Stimulated activated CD8-positive, alpha-beta memory T cell treated with anti-CD3 and anti-CD28 coated beads, Interleukin-7, amount 100 ng/mL, for 4 hours (primary cell): Measurements from ENCODE around the gene SGPP2.

Experiments
- DNase-seq, 2 donors: peaks; one replicate each; pipeline ENCODE4 v3.0.0-alpha.2; 2020; ENCODE audit warnings: low read depth in 2 of 2

The SGPP2 gene

GRCh38 chr2:222465746-222466145, 41.4 kb downstream of the SGPP2 start:
- DNase-seq: no peak

DNA sequence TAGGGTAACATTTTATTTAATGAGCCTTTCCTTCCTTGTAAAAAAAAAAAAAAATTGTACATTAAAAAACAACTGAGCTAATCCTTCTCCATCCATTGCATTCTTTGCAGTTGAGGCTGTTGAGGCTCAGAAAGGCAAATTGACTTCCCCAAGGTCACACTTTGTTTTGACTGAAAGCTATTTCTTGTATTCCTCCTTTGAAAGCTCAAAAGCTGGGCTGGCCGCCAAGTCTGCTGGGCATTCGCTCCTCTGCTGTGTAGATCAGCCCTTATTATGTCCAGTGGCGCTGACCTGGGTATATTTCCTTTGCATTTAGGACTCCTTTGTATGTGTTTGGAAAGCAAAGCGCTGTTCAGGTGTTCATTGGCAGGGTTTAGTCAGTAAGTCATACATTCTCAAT, 44.0 kb downstream of the SGPP2 start:
- DNase-seq: no peak

DNA sequence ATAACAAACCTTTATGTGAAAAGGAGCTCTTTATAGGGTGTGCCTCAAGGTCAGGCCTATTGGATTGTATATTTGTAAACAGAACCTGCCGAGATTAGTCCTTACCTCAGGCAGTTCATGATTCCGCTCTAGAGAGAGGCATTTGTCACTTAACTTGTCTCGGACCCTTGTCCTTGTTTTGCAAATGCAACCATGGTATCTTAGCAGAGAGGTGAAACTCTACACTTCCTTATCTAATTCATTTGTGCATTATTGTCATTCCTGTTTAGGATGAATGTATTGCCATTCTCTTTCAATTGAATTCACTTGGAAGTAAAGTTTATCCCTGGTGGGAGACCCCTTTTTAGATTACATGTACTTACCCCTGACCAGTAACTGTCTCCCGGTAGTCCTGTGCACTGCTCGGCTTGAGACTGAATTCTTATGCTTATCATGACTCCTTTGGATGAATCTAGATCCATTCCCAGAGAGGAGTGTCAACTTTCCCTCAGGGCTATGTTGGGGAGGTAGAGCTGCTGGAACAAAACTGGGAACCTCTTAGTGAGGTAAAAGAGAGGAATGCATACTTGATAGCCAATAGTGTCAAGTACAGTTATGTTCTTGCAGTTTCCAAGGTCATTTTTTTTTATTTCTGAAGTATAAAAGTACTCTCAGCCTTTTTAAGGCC, 46.6 kb downstream of the SGPP2 start:
- no peak for DNase-seq

- DNase-seq: no peak
Measured at GRCh38 chr2:222477962-222478608, 53.7 kb downstream of the SGPP2 start.

DNA sequence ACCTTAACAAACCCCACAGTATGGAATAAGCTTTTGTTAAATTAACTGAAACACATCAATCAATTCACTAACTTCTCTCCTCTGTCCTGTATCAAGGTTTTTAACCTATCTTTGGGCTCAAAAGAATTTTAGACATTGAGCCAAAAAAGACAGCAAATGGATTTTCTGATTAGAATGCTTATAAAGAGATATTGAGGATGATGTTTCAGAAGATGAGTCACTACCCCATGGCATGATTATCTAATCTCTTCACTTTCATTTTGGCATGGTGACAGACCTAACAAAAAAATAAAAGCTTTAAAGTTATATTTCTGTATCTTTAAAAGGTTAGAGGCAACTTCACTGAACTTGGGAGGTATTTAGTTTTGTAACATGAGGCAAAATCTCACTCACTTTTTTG, 55.5 kb downstream of the SGPP2 start:
- DNase-seq: no peak

- no peak for DNase-seq
Measured at GRCh38 chr2:222480497-222480896, 56.2 kb downstream of the SGPP2 start.

DNA sequence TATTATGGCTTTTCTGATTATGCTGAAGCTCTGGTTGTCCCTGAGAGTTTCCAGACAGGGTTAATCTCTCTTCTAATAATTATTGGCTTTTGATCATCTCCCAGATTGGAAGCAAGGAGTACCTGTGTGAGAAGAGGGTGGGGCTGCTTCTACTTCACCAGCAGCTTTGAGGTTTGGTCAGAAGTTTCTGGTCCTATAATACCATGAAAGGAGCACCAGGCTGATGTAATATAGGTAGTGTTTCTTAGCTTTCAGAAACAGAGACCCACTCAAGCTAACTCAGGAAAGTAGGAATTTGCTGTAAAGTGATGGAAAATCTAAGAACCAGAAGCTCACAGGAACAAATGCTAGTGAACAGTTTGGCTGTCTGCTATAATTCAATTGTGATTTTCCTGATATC, 57.6 kb downstream of the SGPP2 start:
- no peak for DNase-seq

GRCh38 chr2:222483513-222484039, 59.2 kb downstream of the SGPP2 start:
- DNase-seq: no peak

DNA sequence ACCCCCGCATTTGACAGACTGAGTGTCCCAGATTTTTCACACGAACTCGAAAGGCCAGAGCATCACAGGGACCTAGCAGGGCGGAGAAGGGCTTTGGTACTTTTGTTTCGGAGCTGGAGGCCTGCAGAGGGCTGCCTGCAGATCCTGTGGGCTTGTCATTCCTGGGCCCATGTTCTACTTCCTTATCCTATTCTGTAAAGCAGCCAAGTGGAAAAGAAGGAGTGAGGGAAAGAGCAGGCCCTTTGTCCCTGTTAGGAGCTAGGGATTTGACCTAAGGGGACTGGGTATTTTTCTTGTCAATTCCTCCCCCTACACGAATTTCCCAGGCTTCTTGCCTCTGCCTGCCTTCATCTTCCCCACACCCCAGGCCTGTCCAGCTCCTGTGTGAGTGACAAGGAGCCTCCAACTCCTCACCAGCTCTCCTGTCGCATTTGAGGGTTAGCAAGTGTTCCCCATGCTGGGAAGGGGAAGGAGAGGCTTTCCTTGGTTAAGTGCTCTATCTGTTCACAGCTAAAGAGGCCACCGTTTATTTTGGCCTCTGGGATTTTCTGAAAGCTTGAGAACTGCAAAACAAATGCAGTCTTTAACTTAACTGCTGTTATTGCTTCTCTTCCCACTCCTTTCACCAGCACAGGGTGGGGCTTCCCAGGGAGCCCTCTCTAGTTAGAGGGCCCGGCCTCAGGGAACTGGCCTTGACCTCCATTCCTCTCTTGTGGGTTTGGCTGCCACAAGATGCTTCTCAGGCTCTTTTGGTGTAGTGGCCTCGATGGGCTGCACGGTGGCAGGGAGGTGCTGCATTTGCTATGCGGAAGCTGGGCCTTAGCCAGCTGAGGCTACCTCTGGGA, 61.2 kb downstream of the SGPP2 start:
- DNase-seq: no peak

DNA sequence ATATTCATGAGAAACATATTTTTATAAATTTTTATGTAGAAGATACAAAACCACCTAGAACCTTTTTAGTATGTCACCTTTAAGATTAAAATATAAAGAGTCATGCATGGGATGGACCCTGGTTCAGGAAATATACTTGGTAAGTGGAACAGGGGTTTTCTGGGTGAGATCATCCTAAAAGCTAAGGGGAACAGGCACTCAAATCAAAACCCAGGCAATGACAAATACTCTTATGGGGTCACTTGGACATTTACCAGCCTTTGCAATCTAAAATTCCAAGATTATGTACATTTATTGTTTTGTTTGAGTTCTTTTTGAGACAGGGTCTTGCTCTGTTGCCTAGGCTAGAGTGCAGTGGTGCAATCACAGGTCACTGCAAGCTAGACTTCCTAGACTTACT, 65.8 kb downstream of the SGPP2 start:
- no peak for DNase-seq

- no peak for DNase-seq
Measured at GRCh38 chr2:222492683-222493082, 68.3 kb downstream of the SGPP2 start.

- DNase-seq: no peak
Measured at GRCh38 chr2:222494104-222494739, 69.9 kb downstream of the SGPP2 start.

DNA sequence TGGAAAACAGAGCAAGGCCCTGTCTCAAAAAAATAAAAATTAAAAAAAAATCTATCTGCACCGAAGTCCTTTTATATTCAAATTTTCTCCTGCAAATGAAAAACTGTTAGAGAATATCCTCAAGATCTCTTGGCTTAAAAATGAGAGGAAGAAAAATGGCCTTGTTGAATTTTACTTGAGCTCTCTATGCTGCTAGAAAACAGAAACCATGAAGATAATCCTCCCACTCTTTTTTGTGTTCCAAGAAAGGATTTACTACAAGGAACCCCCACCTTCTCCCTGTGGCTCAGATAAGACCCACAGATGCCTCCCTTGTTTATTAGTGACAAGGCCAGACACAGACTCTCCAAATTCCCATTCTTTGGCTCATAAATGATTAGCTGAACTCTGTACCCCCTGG, 71.0 kb downstream of the SGPP2 start:
- DNase-seq: no peak

- no peak for DNase-seq
Measured at GRCh38 chr2:222499226-222499625, 74.9 kb downstream of the SGPP2 start.

DNA sequence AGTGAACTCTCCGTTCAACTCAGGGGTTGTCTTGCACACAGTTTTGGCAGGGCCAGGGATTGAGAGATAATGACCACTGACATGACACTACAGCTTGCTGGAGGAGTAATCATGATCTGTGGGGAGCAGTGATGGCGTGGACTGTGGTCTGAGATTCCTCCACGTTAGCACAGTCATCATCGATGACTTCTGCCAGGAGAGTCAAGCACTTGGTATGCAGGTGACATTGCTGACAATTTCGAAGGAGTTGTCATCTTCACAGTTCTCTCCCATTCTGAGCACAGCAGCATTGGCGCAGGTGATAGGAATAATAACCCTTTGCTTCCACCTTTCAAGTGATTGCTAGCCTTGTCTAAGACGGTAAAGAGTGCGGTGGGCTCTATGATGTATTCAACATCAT, 79.8 kb downstream of the SGPP2 start:
- no peak for DNase-seq

DNA sequence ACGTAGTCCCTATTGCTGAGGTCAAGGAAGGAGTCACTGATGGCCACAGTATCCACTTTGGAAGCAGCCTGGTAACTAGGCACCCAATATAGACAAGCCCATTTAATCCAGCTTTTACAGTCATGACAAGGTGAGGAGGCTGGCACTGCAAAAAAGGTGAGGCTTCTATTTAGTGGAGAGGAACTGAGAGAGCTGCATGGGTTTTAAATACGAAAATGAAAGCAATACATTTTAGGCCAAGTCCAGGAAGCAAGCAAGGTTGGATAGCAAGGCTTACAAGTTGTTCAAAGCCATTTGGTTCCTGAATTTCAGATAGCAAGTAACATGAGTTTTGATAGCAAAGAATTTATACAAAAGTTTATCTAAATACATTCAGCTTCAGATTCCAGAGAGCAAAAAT, 80.4 kb downstream of the SGPP2 start:
- no peak for DNase-seq

DNA sequence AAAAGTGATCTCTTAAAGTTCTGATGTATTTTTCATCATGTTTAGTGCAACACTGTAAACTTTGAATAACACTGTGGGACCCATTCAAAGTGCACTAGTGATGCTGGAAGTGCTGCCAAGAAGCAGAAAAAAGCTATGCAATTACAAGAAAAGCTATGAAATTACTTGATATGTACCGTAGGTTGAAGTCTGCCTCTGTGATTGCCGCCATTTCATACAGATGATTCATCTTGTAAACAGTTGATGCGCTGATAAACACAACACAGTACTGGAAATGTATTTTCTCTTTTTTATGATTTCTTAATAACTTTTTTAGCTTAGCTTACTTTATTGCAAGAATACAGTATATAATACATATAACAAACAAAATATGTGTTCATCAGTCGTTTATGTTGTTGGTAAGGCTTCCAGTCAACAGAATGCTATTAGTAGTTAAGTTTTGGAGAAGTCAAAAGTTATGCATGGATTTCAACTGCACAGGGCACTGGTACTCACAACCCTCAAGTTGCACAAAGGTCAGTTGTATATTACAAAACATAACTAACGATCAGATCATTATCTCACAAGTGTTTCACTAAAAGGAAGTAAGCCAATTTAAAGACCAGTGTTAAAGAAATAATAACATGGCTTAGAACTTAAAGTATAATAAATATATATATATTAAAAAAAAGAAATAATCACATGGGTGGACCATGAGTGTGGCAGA, 82.0 kb downstream of the SGPP2 start:
- no peak for DNase-seq

DNA sequence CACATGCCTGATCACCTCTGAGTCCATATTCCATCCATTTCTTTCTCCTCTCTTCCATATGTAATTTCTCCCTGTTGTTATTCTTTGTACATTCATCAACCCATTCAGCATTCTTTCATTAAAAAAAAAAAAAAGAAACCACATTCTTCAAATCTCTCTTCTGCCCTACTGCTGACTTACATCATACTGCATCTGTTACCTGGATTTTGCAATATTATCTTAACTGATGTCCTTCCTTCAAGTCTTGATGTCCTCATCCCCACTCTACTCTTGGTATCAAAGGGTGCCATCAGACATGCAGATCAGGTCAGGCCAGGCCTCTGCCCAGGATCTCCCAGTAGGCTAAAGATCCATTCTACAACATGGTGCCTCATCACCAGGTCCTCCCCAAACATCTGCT, 90.6 kb downstream of the SGPP2 start:
- DNase-seq: no peak

- no peak for DNase-seq
Measured at GRCh38 chr2:222518570-222519381, 94.4 kb downstream of the SGPP2 start.

DNA sequence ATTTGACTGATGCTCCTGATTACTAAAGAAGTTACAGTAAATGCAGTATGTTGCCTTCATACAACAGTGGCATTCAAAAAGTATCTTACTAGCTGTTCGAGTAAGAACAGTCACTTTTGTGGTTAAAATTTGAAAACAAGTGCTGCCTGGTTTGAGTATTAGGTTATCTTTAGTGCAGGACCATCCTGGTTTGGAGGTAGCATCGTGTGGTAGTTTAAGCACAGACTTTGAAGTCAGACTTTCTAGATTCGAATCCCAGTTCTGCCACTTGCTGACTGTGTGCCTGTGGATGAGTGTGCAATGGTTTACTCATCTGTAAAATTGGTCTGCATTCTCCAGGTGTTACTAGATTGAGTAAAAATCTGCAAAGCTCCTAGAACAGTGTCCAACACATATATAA, 96.8 kb downstream of the SGPP2 start:
- DNase-seq: no peak

- no peak for DNase-seq
Measured at GRCh38 chr2:222522082-222522481, 97.7 kb downstream of the SGPP2 start.
